Breast epithelium (tissue), 4 donors: Measurements from ENCODE around the gene NMRK2. TPM values are rescaled to one million over a fixed set of nuclear protein-coding genes. Genes with fewer than 3 reads are reported as not detected.
"Not testable (repeated sequence)": the region's sequence is repeated elsewhere in the genome, so short reads cannot be mapped to it uniquely, and the experiment has no call there.

Experiments used
- DNase-seq, 2 donors: peaks; one replicate each; pipeline ENCODE4 v3.0.0-alpha.2; 2019; ENCODE audit warnings: low spot score in 2 of 2
- H3K27ac ChIP-seq, 2 donors: fragments of 200-600 bp; sonication (generic) in 1 of 2; one replicate each; pipeline ENCODE4 v1.5.1; 2016 to 2019; ENCODE audit warnings: mild to moderate bottlenecking in 1 of 2
- H3K27me3 ChIP-seq, 2 donors: fragments of 200-600 bp; sonication (generic) in 1 of 2; one replicate each; pipeline versions ENCODE4 v1.5.1 to v1.6.0; 2017 to 2019; ENCODE audit warnings: control low read depth in 1 of 2, mild to moderate bottlenecking in 1 of 2
- H3K36me3 ChIP-seq: fragments of 200-600 bp; one replicate; pipeline ENCODE4 v1.5.1; 2019
- H3K4me1 ChIP-seq, 2 donors: fragments of 200-600 bp; sonication (generic); one replicate each; pipeline ENCODE4 v1.5.1; 2016 to 2019; ENCODE audit warnings: control low read depth in 1 of 2
- H3K4me3 ChIP-seq, 3 donors: fragments of 200-600 bp; sonication (generic); 1 replicate in 2 of 3; 2 replicates in 1 of 3; pipeline ENCODE4 v1.5.1; 2016 to 2019; ENCODE audit warnings: mild to moderate bottlenecking in 3 of 3, moderate library complexity in 2 of 3
- H3K9me3 ChIP-seq, 2 donors: fragments of 200-600 bp; sonication (generic) in 1 of 2; one replicate each; pipeline ENCODE4 v1.5.1; 2016 to 2019; ENCODE audit warnings: control low read depth in 1 of 2
- POLR2A ChIP-seq: fragments of 450-650 bp; IDR thresholded peaks from one replicate; pipeline ENCODE4 v1.6.1; 2016; ENCODE audit warnings: antibody characterized with exemption, mild to moderate bottlenecking, moderate library complexity
- POLR2AphosphoS5 ChIP-seq, 3 donors: sonication (generic); formaldehyde crosslinking; IDR thresholded peaks; one replicate each; pipeline ENCODE4 v1.6.1; 2017; ENCODE audit warnings: antibody characterized with exemption in 3 of 3
- intact Hi-C: fragments of 100-400 bp; cut with DNase I; formaldehyde crosslinking; loops from one replicate; pipeline ENCODE4 v1.15.1; 2023; ENCODE audit warnings: low total_unique reads
- total RNA-seq, 3 donors: library from RNA; depleted of rRNA; stranded (reverse); fragments of >200 nt; gene quantifications; one replicate each; pipeline ENCODE4 v1.1.0, GENCODE V29; 2016
- TF ChIP-seq, protein P1 (sequence below), 3 donors: fragments of 450-650 bp; IDR thresholded peaks; one replicate each; pipeline ENCODE4 v1.5.1; 2016 to 2017; ENCODE audit warnings: antibody characterized with exemption in 3 of 3, mild to moderate bottlenecking in 3 of 3, moderate library complexity in 3 of 3

The NMRK2 gene
- total RNA-seq, 3 donors from 2014 or later, result 0.73 to 0.98 TPM; not detected in 1

- no peak for TF ChIP-seq POLR2AphosphoS5 (IDR thresholded peaks at IDR 0.05)
- TF ChIP-seq, protein P1, sequence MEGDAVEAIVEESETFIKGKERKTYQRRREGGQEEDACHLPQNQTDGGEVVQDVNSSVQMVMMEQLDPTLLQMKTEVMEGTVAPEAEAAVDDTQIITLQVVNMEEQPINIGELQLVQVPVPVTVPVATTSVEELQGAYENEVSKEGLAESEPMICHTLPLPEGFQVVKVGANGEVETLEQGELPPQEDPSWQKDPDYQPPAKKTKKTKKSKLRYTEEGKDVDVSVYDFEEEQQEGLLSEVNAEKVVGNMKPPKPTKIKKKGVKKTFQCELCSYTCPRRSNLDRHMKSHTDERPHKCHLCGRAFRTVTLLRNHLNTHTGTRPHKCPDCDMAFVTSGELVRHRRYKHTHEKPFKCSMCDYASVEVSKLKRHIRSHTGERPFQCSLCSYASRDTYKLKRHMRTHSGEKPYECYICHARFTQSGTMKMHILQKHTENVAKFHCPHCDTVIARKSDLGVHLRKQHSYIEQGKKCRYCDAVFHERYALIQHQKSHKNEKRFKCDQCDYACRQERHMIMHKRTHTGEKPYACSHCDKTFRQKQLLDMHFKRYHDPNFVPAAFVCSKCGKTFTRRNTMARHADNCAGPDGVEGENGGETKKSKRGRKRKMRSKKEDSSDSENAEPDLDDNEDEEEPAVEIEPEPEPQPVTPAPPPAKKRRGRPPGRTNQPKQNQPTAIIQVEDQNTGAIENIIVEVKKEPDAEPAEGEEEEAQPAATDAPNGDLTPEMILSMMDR (IDR thresholded peaks at IDR 0.05), result no peak
- no peak for TF ChIP-seq POLR2A
- no peaks in the 10 kb centered on the region for H3K4me1 ChIP-seq
- H3K4me3 ChIP-seq, result no peak overlapping the region
- H3K27me3 ChIP-seq, result no peaks in the 10 kb centered on the region
- DNase-seq, result no peak
- no peak overlapping the region for H3K27ac ChIP-seq
- no peaks in the 10 kb centered on the region for H3K9me3 ChIP-seq
- H3K36me3 ChIP-seq, result no peaks in the 10 kb centered on the region
- intact Hi-C loops, result no loop called here
These were observed 10.0 kb downstream of the NMRK2 start for GRCh38 chr19:3942790-3943409.

GRCh38 chr19:3944018-3944721 is 11.3 kb downstream of the NMRK2 start:
- no peak overlapping the region for H3K4me3 ChIP-seq
- no peak for TF ChIP-seq POLR2A
- TF ChIP-seq, protein P1 (IDR thresholded peaks at IDR 0.05), result no peak
- TF ChIP-seq POLR2AphosphoS5 (IDR thresholded peaks at IDR 0.05), result no peak
- intact Hi-C loops, result no loop called here
- H3K36me3 ChIP-seq, result no peaks in the 10 kb centered on the region
- no peaks in the 10 kb centered on the region for H3K27me3 ChIP-seq
- H3K4me1 ChIP-seq, result no peaks in the 10 kb centered on the region
- H3K27ac ChIP-seq, result no peak overlapping the region
- DNase-seq, result no peak
- no peaks in the 10 kb centered on the region for H3K9me3 ChIP-seq

DNA sequence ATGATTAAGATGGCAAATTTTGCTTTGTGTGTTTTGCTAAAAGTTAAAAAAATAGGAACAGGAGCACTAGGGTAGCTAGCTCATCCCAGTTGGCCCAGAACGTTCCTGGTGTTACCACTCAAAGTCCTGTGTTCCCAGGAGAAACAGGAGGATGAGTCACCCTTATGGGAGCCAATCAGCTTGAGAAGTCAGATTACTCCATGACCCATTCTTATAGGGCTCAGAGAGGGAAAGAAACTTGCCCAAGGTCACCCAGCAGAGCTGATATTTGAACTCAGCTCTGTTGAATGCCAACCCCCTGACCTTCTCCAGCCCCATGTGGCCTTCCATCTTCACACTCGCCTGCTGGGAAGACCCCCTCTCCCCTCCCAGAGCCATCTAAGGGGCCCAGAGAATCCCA is 13.0 kb downstream of the NMRK2 start:
- no peak overlapping the region for H3K27ac ChIP-seq
- H3K36me3 ChIP-seq, result no peaks in the 10 kb centered on the region
- intact Hi-C loops, result no loop called here
- no peak overlapping the region for H3K4me3 ChIP-seq
- no peak for DNase-seq
- no peaks in the 10 kb centered on the region for H3K9me3 ChIP-seq
- no peak for TF ChIP-seq POLR2A
- TF ChIP-seq, protein P1 (IDR thresholded peaks at IDR 0.05), result no peak
- no peak for TF ChIP-seq POLR2AphosphoS5 (IDR thresholded peaks at IDR 0.05)
- H3K4me1 ChIP-seq, result no peaks in the 10 kb centered on the region
- H3K27me3 ChIP-seq, result no peaks in the 10 kb centered on the region

DNA sequence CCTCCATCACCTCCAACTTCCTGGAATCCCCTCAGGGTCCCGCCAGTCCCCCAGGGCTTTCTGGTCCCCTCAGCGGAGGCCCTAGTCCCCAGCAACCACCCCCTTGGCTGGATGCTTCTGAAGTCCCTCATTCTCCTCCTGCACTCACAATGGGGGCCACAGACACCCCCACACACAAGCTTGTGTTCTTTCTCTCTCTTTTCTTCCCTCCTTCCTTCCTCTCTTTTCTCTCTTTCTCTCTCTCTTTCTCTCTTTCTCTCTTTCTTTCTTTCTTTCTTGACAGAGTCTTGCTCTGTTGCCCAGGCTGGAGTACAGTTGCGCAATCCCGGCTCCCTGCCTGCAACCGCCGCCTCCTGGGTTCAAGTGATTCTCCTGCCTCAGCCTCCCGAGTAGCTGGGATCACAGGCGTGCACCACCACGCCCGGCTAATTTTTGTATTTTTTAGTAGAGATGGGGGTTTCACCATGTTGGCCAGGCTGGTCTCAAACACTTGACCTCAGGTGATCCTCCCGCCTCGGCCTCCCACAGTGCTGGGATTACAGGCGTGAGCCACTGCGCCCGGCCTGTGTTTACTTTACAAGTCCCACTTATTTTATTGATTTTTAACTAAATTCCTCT is 14.6 kb downstream of the NMRK2 start:
- H3K4me1 ChIP-seq, H3K27ac ChIP-seq, intact Hi-C loops, DNase-seq, H3K27me3 ChIP-seq, H3K9me3 ChIP-seq, H3K36me3 ChIP-seq, H3K4me3 ChIP-seq: not testable (repeated sequence)

- intact Hi-C loops, result no loop called here
- no peak for DNase-seq
- no peaks in the 10 kb centered on the region for H3K9me3 ChIP-seq
- TF ChIP-seq POLR2A, result no peak
- TF ChIP-seq POLR2AphosphoS5 (IDR thresholded peaks at IDR 0.05), result no peak
- TF ChIP-seq, protein P1 (IDR thresholded peaks at IDR 0.05), result no peak
- no peaks in the 10 kb centered on the region for H3K36me3 ChIP-seq
- H3K4me1 ChIP-seq, result no peaks in the 10 kb centered on the region
- no peak overlapping the region for H3K4me3 ChIP-seq
- no peak overlapping the region for H3K27ac ChIP-seq
- H3K27me3 ChIP-seq, result no peaks in the 10 kb centered on the region
These were observed 16.4 kb downstream of the NMRK2 start for GRCh38 chr19:3949294-3949693.
